DND-41 (cell line): Measurements from ENCODE around the gene NRL.

ENCODE experiments used
- EZH2 ChIP-seq: IDR thresholded peaks from 3 replicates; pipeline ENCODE4 v1.6.1; 2012; ENCODE audit warnings: borderline replicate concordance, low read depth, mild to moderate bottlenecking, moderate library complexity, low read length, inconsistent platforms; ENCODE audit not compliant: severe bottlenecking
- TF ChIP-seq, protein P1 (sequence below): IDR thresholded peaks from 2 replicates; pipeline ENCODE4 v1.5.1; 2012; ENCODE audit warnings: borderline replicate concordance, low read length, moderate library complexity, mild to moderate bottlenecking; ENCODE audit not compliant: poor library complexity, severe bottlenecking; ENCODE audit errors: extremely low read depth

- TF ChIP-seq, protein P1, sequence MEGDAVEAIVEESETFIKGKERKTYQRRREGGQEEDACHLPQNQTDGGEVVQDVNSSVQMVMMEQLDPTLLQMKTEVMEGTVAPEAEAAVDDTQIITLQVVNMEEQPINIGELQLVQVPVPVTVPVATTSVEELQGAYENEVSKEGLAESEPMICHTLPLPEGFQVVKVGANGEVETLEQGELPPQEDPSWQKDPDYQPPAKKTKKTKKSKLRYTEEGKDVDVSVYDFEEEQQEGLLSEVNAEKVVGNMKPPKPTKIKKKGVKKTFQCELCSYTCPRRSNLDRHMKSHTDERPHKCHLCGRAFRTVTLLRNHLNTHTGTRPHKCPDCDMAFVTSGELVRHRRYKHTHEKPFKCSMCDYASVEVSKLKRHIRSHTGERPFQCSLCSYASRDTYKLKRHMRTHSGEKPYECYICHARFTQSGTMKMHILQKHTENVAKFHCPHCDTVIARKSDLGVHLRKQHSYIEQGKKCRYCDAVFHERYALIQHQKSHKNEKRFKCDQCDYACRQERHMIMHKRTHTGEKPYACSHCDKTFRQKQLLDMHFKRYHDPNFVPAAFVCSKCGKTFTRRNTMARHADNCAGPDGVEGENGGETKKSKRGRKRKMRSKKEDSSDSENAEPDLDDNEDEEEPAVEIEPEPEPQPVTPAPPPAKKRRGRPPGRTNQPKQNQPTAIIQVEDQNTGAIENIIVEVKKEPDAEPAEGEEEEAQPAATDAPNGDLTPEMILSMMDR, result no peak
- no peak for TF ChIP-seq EZH2
Measured at GRCh38 chr14:24076302-24076601, 38.5 kb downstream of the NRL start.
